Body of pancreas (tissue), 4 donors: ENCODE data around the gene TNFAIP2. TPM values are rescaled to one million over a fixed set of nuclear protein-coding genes. Genes with fewer than 3 reads are reported as not detected.

Experiments
- ATAC-seq: fragments of 150-250 bp; one replicate; pipeline ENCODE4 v1.9.1; 2016
- DNase-seq, 4 donors: peaks; one replicate each; pipeline ENCODE4 v3.0.0-alpha.2; 2019
- H3K27ac ChIP-seq, 4 donors: fragments of 200-600 bp; sonication (generic); 1 replicate in 3 of 4; 2 replicates in 1 of 4; pipeline versions ENCODE4 v1.5.1 to v1.6.1; 2016 to 2019; ENCODE audit warnings: mild to moderate bottlenecking in 1 of 4, mixed read lengths in 1 of 4, moderate library complexity in 1 of 4
- H3K27me3 ChIP-seq, 2 donors: fragments of 200-600 bp; sonication (generic); one replicate each; pipeline ENCODE4 v1.6.0; 2016; ENCODE audit warnings: mild to moderate bottlenecking in 1 of 2
- H3K36me3 ChIP-seq, 2 donors: fragments of 200-600 bp; sonication (generic); replicated peaks in 1 of 2; 2 replicates each; pipeline ENCODE4 v1.5.1; 2016; ENCODE audit warnings: low read depth in 2 of 2; ENCODE audit not compliant: insufficient read depth in 1 of 2
- H3K4me1 ChIP-seq: fragments of 200-600 bp; sonication (generic); one replicate; pipeline ENCODE4 v1.6.0; 2016
- H3K4me3 ChIP-seq, 2 donors: fragments of 200-600 bp; sonication (generic); 1 replicate in 1 of 2; 2 replicates in 1 of 2; pipeline ENCODE4 v1.5.1; 2016 to 2019
- H3K9me3 ChIP-seq, 3 donors: fragments of 200-600 bp; sonication (generic); 1 replicate in 2 of 3; 2 replicates in 1 of 3; pipeline ENCODE4 v1.5.1; 2016
- POLR2A ChIP-seq, 3 donors: fragments of 450-650 bp; IDR thresholded peaks; one replicate each; pipeline ENCODE4 v1.6.1; 2016; ENCODE audit warnings: antibody characterized with exemption in 3 of 3, mild to moderate bottlenecking in 2 of 3
- WGBS, 2 donors: methylation state at CpG; one replicate each; pipeline ENCODE4 v1.1.5; 2017; 5-methylcytosine and 5-hydroxymethylcytosine counted together
- intact Hi-C: fragments of 100-400 bp; cut with DNase I; formaldehyde crosslinking; loops from one replicate; pipeline ENCODE4 v1.15.1; 2023
- total RNA-seq, 2 donors: library from RNA; depleted of rRNA; stranded (reverse); fragments of >200 nt; gene quantifications; one replicate each; pipeline ENCODE4 v1.1.0, GENCODE V29; 2016
- TF ChIP-seq, protein P1 (sequence below), 7 experiments: fragments of 450-650 bp in 4 of 7; fragments of 200-600 bp in 3 of 7; sonication (generic) in 3 of 7; IDR thresholded peaks; one replicate each; pipeline ENCODE4 v1.5.1; 2016 to 2019; ENCODE audit warnings: antibody characterized with exemption in 7 of 7

Gene TNFAIP2
- total RNA-seq, 2 donors from 2014 or later: 22.1 to 75.5 TPM

DNA sequence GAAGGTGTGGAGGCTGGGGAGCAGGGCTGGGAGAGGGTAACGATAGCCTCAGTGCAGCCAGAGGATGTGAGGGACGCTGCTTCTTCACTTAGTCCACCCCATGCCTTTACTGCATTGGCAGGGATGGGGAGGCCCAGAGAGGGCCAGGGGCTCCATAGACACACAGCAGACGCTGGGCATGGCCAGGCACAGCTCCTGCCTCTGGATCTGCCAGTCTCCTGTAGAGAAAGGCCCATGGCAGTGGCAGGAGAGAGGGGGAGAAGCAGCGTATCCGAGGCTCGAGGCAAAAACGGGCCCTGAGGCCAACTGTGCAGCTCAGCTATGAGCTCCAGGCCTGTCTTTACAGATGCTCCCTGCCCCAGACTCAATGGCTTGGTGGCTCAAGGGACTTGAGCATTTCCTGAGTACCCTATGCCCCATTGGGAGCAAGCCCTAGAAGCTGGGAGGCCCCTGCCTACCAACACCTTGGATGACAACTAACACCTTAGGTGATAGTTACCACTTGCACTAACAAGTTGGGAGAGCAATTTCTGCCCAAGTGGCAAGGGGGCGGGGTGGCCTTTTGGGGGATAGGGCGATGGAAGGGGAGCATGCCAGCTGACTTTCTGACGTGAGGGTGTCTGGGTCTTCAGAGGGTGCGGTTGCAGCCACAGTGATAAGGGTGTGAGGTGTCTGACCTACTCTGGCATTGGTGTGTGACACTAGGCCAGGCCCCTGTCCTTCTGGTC, 44.2 kb upstream of the TNFAIP2 start:
- Histone ChIP-seq H3K27ac (no peak overlapping the region), H3K36me3 (no peaks in the 10 kb centered on the region), H3K9me3 (no peaks in the 10 kb centered on the region), H3K4me1 (peaks cover 20% of the 10 kb centered on the region), H3K27me3 (peaks cover 0 to 4% of the 10 kb centered on the region in 2 donors), H3K4me3 (no peak overlapping the region)
- DNase-seq (no peak), ATAC-seq (no peak)
- 50 to 65% methylated on average over 2 to 11 of the region's 11 CpGs for WGBS, 2 donors
- intact Hi-C loops: loop anchor here (10.0 kb wide), 1 partner anchor 216 kb away; no protein-coding TSS in a partner anchor
- TF ChIP-seq, protein P1, sequence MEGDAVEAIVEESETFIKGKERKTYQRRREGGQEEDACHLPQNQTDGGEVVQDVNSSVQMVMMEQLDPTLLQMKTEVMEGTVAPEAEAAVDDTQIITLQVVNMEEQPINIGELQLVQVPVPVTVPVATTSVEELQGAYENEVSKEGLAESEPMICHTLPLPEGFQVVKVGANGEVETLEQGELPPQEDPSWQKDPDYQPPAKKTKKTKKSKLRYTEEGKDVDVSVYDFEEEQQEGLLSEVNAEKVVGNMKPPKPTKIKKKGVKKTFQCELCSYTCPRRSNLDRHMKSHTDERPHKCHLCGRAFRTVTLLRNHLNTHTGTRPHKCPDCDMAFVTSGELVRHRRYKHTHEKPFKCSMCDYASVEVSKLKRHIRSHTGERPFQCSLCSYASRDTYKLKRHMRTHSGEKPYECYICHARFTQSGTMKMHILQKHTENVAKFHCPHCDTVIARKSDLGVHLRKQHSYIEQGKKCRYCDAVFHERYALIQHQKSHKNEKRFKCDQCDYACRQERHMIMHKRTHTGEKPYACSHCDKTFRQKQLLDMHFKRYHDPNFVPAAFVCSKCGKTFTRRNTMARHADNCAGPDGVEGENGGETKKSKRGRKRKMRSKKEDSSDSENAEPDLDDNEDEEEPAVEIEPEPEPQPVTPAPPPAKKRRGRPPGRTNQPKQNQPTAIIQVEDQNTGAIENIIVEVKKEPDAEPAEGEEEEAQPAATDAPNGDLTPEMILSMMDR (IDR thresholded peaks at IDR 0.05): no peak
- TF ChIP-seq POLR2A (IDR thresholded peaks at IDR 0.05): no peak

DNA sequence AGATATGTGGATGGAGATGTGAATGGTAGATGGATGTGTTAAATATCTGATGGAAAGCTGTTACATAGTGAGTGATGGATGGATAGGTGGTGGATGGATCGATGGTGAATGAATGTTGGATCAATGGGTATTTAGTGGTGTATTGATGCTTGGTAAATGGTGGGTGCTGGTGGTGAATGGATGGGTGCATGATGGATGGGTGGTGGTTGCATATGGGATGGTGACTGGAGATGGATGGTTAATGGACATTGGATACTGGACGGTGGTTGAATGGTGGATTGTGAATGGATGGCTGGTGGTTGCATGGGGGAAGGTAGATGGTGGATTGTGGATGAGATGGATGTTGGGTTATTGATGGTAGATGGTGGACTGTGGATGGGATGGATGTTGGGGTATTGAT, 41.3 kb upstream of the TNFAIP2 start:
- no peak for ATAC-seq
- no peak for DNase-seq
- Histone ChIP-seq H3K36me3 (no peaks in the 10 kb centered on the region), H3K9me3 (no peaks in the 10 kb centered on the region), H3K27ac (no peak overlapping the region), H3K27me3 (peaks cover 0 to 9% of the 10 kb centered on the region in 2 donors), H3K4me3 (no peak overlapping the region), H3K4me1 (no peaks in the 10 kb centered on the region)
- intact Hi-C loops: no loop called here
- TF ChIP-seq, protein P1 (IDR thresholded peaks at IDR 0.05): no peak
- no peak for TF ChIP-seq POLR2A (IDR thresholded peaks at IDR 0.05)
- 84 to 93% methylated on average over 2 of the region's 2 CpGs for WGBS, 2 donors

DNA sequence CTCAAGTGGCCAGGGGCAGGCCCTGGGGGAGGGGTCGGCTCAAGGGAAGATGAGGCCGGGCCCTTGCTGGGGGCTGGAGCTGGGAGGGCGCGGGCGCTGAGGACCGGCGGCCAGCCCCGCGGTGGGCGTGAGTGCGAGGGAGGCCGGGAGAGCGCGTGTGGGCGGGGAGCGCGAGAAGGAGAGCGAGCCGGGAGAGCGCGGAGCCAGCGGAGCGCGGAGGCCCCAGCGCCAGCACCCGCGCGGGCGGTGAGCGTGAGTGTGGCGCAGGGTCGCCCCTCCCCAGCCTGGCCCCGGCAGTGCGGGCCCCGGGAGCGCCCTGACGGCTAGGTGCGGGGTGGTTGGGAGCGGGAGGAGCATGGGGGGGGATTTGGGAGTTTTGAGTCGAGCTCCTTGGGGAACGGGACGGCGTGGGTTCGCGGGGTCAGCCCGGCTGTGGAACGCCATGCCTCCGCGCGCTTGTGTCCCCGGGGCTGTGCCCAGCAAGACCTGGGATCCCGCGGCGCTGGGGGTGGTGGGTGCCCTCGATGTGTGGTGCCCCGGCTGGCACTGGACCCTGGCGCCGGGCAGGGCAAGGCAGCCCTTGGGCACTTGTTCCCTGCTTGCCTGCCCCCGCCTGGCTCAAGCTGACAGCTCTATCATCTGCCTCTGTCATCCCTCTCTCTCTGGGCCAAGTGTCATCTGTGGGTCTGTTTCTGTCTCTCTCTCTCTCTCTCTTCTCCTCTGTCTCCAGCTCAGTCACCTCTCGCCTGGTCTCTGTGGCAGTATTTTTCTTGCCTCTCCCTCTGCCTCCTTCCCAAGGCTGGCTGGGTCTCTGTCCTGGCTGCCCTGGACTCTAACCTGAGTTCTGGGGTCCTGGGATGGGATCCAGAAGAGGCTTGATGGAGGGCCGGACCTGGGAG, 39.0 kb upstream of the TNFAIP2 start, which contains the start of gene LBHD2:
LBHD2 (plus strand) TSS at position 190 of the 899 bp plus-strand sequence. CDS start 1,803 bp downstream, outside the sequence.
- 17 to 43% methylated on average over 8 to 59 of the region's 61 CpGs for WGBS, 2 donors
- ATAC-seq (peak; percentile 38), DNase-seq (peak in 1 of 4 donors; percentile 8)
- no peaks in the 10 kb centered on the region for H3K4me1 ChIP-seq
- H3K27me3 ChIP-seq: peaks cover 0 to 9% of the 10 kb centered on the region in 2 donors
- no peaks in the 10 kb centered on the region for H3K9me3 ChIP-seq
- no peaks in the 10 kb centered on the region for H3K36me3 ChIP-seq
- H3K27ac ChIP-seq: no peak within 1 kb of the TSS
- no peak within 1 kb of the TSS for H3K4me3 ChIP-seq
- TF ChIP-seq, protein P1 (IDR thresholded peaks at IDR 0.05): no peak
- TF ChIP-seq POLR2A (IDR thresholded peaks at IDR 0.05): no peak
- intact Hi-C loops: no loop called here

DNA sequence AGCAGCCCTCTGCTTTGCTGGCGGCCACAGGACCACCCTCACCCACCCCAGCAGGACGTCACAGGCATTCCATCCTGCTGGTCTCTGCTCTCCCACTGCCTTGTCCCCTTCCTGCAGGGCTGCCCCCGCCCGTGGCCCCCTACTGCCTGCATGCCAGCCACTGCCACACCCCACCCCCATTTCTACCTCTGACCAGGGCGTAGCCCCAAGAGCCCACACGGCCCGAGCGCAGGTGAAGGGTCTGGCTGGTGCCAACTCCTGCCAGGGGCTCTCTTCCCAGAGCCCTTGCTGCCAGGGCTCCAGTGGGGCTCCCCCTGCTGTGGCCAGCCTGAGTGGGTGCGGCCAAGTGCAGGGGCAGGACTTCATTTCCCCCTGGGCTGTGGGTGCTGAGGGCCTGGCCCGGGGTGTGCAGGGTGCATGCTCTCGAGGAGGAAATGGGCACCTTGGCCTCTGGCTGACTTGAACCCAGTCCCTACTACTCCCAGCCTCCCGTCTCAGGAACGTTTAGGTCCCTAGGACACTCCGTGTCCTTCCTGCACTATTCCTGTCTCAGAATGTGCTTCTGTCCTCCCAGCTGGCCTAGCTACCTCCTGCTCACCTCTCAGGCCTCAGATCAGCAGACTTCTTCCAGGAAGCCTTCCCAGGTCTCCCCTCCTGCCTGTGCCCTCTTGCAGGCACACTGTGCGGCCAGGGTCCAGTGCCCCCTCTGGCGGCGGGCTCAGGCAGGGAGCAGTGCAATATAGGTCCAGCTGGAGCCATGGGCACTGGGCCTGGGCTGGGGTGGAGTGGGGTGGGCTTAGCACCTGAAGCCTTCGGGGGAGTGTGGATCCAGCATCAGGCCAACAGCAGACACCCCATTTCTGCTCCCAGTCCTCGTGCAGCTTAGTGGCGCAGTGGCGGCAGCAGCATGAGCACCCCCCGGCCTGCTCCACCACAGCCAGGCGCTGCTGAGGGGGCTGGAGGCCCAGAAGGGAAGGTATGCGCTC, 37.9 kb upstream of the TNFAIP2 start:
- H3K4me1 ChIP-seq: no peaks in the 10 kb centered on the region
- DNase-seq: no peak
- no peak for ATAC-seq
- H3K4me3 ChIP-seq: no peak overlapping the region
- peaks cover 0 to 9% of the 10 kb centered on the region in 2 donors for H3K27me3 ChIP-seq
- intact Hi-C loops: no loop called here
- no peak overlapping the region for H3K27ac ChIP-seq
- no peaks in the 10 kb centered on the region for H3K36me3 ChIP-seq
- WGBS, 2 donors: 63% methylated on average over 6 to 22 of the region's 24 CpGs
- TF ChIP-seq, protein P1 (IDR thresholded peaks at IDR 0.05): no peak
- TF ChIP-seq POLR2A (IDR thresholded peaks at IDR 0.05): no peak
- H3K9me3 ChIP-seq: no peaks in the 10 kb centered on the region
